HG02623 (cell line): ENCODE data around the gene PKD2L2.
"Not testable (repeated sequence)": the region's sequence is repeated elsewhere in the genome, so short reads cannot be mapped to it uniquely, and the experiment has no call there.

Experiments used
- ATAC-seq: cut with Tn5 transposase; IDR thresholded peaks from one replicate; pipeline ENCODE4 v1.9.1; 2021; ENCODE audit warnings: moderate library complexity; ENCODE audit not compliant: unreplicated experiment

Gene PKD2L2

GRCh38 chr5:137954131-137954879, 65.0 kb downstream of the PKD2L2 start:
- no peak for ATAC-seq

- no peak for ATAC-seq
These were observed 68.7 kb downstream of the PKD2L2 start for GRCh38 chr5:137957948-137958347.

GRCh38 chr5:137959488-137959887, 70.2 kb downstream of the PKD2L2 start:
- ATAC-seq = no peak

- no peak for ATAC-seq
These were observed 70.9 kb downstream of the PKD2L2 start for GRCh38 chr5:137960141-137960540.

GRCh38 chr5:137960819-137961218, 71.6 kb downstream of the PKD2L2 start:
- no peak for ATAC-seq

GRCh38 chr5:137970384-137970783, 81.1 kb downstream of the PKD2L2 start:
- not testable (repeated sequence) for ATAC-seq

- ATAC-seq = no peak
These were observed 86.0 kb downstream of the PKD2L2 start for GRCh38 chr5:137975208-137975607.

- no peak for ATAC-seq
These were observed 100.2 kb downstream of the PKD2L2 start for GRCh38 chr5:137989419-137989818.
